Smooth muscle cell of the brain vasculature (primary cell): ENCODE measurements around the gene MED12L.

Experiments used
- DNase-seq: peaks from one replicate; pipeline ENCODE4 v3.0.0-alpha.2; 2012; ENCODE audit warnings: low read depth, low spot score

The MED12L gene

DNA sequence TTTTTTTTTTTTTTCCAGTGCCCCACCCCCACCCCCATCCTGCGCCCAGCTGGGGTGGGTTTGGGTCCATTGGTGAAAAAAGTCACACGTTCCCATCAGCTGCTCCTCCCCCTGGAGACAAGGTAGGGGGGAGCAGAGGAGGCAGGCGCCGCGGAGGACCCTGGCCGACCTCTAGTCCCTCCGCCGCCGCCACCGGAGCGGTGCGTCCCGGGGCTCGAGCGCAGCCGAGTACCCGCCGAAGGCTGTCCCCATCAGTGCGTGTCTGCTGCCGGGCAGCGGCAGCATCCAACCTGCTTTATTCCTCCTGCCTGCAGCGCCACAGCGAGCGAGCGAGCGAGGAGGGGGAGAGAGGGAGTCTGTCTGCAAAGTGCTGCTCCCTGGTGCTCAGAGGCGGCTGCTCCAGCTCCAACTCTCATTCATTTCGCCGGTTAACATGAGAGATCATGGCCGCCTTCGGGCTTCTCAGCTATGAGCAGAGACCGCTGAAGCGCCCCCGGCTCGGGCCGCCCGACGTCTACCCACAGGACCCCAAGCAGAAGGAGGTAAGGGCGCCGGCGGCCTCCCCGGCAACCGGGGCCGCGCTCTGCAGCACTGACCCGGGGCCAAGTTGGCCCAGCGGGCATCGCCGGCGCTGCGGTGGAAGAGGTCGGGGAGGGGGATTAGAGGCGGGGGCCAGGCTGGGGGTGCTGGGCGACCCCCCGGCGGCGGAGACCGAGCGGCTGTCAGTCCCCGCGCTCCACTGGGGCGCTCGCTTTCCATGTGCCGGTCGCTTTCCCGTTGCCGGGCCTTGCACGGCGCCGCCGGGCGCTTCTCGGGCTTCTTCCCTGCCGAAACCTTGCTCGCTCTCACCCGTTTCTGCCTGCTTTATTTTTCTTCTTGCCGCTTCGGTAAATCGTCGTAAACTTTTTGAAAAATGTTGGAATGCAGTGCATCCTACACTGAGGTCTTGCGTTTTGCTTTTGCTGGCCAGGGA lies 1.3 kb downstream of the MED12L start:
- peak; percentile 62 for DNase-seq

DNA sequence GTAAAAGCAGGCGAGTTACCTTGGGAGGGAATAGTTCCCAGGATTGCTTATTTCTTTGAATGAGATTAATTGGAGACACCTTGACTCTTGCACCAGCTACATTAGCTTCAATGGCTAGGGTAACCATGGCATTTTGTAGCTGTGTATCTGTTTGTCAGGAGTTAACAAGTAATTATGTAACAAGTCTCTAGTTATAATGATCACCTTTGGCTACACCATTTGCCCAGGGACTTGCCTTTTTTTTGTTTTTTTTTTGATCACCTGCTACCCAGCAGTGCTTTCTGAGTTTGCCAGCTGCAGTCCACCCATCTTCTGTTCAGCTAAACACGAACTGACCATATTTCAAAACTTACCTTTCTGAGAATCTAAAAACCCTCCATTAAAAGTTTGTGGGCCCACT lies 2.2 kb downstream of the MED12L start:
- DNase-seq, result no peak

DNA sequence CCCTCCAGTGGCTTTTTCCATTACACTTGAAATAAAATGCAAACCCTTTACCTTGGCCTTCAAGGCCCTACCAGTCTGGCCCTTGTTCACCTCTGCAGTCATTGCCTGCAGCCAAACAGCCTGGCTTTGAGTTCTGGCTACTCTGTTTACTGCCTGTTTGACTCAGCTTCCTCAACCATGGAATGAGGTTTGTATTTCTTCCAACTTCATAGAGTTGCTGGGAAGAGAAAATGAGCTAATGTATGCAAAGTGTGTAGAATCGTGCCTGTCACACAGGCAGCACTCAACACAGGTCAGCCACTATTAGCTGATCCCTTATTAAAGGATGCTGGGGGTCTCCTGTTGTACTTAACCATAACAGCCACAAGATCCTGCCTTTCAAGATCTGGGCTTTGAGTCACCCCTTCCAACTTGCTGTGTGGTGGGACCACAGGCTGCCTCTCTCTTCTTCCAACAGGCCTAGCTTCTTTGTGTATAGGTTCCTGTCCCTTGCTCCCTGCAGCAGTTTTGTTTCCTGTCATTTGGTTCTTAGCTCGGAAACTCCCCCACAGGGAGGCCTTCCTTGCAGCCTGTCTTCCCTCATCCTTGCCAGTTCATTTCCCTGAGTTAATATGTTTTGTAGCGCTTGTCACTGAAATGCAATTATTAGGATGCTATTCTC lies 6.4 kb downstream of the MED12L start:
- no peak for DNase-seq

DNA sequence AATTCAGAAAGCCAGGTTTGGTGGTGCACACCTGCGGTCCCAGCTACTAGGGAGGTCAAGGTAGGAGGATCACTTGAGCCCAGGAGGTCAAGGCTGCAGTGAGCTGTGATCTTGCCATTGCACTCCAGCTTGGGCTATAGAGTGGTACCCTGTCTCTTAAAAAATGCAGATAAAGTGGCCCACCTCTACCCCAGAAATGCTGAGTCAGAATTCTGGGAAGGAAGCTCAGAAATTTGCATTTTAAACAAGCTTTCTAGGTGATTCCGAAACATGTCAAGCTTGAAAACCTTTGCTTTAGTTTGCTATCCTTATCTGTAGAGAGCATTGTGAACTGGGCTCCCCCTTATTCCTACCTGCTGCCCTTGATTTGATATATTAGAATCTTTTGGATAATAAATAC lies 7.7 kb downstream of the MED12L start:
- no peak for DNase-seq

DNA sequence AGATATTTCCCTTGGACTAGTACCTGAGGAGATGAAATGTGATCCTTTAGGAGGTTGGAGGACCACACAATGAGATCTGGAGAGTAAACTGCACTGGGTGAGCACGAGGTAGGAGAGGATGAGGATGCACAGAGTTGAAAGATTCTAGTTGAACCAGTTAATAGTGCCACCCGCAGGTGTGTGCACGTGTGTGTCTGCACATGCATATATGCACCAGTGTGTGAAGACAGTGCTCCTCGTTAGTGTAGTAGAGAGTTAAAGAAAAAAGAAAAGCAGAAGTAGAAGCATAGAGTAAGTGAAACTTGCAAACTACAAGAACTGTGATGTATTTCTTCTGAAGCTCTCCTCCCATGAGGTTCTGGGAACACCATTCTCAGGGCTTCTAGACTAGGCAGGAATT lies 8.4 kb downstream of the MED12L start:
- no peak for DNase-seq

DNA sequence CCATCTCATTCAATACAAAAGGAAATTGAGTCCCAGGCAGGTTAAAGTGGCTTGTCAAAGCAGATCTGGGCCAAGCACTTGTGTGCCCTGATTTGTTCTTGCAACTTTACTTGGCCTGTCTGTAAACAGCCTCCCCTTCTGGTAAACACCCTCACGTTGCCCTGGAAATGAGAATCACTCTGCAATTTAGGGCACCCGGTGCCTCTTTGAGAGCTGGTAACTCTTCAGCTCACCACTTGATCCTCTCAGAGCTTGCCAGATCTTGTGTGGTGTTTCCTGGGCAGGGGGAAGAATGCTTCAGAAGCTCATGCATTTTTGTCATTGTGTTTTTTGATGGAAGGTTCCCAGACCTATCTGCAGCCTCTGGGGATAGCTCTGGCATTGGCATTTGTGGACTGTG lies 11.3 kb downstream of the MED12L start:
- no peak for DNase-seq

DNA sequence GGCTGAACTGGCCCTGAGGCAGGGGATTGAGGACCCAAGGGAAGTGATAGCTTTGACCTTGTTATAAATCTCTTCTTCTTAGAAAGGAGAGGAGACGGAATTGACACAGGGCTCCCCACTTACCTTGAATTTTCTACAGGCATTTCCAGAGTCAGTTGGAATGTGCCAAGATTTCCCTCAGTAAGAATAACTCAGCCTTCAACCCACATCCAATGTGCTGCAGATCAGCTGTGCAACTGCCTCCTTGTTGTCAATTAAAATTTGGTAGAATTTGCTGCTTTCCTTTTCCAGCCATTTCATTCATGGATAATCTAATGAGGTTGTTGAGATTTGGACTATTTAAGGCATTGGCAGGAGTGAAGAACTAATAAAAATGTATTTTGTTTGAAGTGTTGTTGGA lies 14.6 kb downstream of the MED12L start:
- no peak for DNase-seq

DNA sequence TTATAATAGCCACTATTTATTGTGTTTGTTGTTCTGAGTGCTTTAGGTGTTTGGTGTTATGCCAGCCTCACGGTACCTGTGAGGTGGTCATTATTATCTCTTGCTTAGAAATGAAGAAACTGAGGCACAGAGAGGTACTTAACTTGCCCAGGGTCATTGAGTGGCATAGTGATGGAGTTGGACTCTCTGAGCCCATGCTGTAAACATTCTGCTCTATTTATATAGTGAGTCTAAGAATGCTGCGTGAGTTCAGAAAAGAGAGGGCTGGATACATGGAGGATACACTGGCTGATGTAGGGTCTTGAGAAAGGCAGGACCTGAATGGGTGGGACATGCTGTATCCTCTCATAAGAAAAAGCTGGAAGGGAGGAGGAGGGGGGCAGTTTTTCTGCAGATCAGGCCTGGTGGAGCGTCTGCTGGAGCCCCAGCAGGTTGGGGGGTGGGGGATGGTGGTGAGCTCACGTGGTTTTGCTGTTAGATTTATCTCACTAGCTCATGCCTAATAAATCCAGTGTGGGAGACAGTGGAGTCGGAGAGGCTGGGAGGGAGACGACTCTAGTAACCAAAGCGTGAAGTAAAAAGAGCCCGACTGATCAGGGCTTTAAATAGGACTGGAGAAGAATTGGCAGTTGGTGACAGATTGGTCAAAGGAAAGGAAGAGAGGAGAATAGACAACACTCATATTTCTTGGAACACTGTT lies 16.0 kb downstream of the MED12L start:
- DNase-seq, result no peak

DNA sequence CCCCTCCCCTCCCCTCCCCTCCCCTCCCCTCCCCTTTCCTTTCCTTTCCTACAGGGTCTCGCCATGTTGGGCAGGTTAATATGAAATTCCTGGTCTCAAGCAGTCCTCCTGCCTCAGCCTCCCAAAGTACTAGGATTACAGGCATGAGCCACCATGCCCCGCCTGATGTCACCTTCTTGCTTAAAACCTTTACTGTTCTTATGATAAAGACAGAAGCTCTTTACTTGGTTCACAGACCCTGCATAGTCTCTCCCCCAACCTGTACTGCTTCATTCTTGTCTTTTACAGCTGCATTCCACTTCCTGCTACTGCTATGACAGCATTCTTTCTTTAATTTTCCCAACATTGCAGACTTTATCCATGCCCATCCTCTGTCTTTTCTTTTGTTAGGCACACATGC lies 20.8 kb downstream of the MED12L start:
- no peak for DNase-seq

DNA sequence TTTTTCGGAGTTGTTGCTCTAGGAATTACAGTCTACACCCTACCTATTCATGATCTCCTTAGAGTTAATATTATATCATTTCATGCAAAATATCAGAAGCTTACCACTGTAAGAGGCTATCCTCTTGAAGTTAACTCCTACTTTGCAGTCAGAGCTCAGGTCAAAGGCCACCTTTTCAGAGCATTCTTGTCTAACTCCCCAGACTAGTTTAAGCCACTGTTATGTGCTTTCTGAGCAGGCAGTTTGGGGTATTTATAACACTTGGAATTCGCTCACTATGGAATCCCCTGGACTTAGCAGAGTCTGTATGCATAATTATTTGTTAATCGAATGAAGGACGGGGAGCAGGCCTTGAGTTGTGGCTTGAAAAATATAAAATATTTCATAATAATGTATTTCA lies 21.7 kb downstream of the MED12L start:
- no peak for DNase-seq

DNA sequence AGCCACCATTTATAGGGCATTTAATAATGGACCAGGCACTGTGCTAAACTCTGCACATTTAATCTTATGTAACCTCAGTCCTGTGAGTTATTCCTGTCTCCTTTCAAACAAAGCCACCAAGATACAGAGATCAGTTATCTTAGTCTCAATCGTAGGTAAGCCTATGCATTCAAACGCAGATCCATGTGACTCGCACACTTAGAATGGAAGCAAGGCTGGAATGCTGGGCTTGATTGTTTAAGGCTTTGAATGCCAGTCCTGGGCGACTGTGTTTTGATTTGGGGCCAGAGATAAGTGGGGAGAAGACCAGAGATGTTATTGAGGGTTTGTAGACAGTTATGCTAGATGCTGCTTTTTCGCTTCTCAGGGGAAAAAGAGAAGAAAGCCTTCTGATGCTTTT lies 22.2 kb downstream of the MED12L start:
- no peak for DNase-seq

DNA sequence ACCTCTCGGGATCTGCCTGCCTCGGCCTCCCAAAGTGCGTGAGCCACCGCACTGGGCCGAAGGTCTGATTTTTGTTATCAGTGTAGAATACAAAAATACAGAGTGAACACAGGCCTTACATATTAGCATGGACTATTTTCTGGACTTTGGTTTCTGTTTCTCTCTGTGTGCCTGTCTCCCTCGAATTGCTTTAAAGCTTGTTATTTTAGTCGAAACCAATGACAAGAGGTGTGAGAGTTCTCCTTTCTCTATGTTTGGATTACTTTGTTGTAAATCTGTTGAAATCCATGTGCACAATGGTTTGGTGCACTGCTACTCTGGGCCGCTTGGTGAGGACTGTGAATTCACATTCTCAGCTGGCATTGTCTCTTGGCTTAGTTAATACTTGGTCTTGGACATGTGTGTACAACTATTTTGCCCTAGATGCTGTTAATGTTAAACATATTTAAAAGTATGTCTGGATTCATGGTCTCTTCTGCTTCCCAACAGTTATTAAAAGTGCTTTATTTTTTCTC lies 23.9 kb downstream of the MED12L start:
- no peak for DNase-seq

DNA sequence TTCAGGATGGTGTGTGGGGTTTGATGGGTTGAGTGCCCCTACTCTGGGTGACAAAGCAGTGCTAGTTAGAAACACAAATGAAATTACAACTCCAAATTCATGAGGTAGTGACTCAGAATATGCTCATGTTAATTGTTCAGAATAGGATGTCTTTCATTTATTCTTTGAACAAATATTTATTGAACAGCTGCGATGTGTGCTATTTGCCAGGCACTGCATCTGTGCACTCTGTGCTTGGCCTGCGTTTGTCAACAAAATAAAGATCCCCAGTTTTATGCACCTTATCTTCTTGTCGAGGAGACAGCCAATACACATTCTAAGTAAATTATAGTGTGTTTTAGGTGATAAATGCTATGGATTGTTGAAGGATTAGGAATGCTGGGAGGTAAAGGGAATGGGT lies 27.3 kb downstream of the MED12L start:
- DNase-seq, result no peak

DNA sequence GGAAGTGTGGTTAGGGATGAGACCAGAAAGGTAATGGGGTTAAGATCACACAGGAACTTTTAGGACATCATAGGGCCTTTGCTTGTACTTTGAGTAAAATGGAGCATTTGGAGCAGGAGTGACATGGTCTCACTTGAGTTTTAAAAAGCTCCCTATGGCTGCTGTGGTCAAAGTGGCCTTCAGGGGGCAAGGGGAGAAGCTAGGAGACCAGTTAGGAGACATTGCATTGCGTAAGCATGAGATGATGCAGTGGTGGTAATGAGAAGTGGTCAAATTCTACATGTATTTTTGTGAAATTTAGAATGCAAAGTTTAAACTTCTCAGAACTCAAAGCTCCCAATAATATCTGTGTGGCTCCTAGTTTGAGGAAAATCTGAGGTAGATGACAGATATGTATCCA lies 27.9 kb downstream of the MED12L start:
- no peak for DNase-seq

DNA sequence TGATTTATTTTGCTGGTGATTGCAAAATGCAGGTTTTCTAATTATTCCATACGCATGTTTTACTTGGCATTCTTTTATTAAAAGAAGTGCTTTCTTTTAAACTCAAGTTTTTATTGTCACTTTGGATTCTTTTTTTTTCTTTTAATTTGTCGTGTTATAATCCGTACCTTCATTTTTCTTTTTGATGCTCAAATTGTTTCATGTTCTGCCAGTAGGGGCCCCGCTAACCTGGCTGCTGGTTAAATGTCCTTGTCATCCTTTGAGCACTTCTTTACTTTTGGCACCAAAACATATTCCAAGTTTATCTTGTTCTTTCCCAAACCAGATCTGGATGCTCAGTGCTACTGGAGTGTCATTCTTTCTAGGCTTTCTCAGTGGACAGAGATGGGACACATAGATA lies 31.6 kb downstream of the MED12L start:
- DNase-seq, result no peak

DNA sequence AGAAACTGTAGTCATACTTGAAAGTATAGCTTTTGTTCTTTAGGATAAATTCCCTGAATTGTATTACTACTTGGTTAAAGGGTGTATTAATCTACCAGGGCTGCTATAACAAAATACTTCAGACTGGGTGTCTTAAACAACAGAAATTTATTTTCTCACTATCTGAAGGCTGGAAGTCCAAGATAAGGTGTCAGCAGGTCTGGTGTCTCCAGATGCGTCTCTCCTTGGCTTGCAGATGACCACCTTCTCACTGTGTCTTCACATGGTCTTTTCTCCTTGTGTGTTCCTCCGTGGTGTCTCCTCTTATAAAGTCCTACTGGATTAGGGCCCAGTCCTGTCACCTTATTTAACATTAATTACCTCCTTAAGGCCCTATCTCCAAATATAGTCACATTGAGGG lies 33.7 kb downstream of the MED12L start:
- no peak for DNase-seq

DNA sequence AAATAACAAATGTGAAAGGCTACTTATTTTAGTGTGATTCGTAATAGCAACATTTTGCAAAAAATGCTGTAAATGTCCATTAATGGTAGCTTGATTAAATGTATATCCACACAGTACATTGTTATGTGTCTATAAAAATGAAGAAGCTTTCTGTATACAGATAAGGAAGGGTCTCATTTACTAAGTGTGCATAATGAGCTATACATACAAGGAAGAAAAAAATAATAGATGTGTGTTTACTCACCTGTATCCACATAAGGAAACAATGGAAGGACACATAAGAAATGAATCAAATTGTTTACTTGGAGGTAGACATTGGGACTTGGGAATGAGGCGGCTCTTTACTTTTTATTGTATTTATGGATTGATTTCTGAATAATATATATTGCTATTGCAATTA lies 34.9 kb downstream of the MED12L start:
- no peak for DNase-seq

DNA sequence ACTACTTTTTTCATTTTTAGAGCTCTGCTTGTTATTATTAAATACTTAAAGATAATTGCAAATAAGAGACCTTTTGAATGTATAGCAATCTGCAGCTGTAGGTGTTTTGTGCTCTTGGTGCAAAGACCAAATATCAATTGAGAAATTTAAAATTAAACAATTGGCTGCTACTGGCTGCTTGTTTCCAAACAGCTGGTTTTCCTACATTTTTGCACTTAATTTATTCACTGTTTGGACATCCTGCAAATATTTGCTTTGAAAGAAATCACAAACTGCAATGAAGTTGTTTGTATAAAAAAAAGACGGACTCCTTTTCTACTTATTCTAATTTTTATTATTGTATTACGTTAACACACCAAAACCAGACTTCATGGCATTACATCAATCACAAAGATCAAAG lies 35.6 kb downstream of the MED12L start:
- no peak for DNase-seq

DNA sequence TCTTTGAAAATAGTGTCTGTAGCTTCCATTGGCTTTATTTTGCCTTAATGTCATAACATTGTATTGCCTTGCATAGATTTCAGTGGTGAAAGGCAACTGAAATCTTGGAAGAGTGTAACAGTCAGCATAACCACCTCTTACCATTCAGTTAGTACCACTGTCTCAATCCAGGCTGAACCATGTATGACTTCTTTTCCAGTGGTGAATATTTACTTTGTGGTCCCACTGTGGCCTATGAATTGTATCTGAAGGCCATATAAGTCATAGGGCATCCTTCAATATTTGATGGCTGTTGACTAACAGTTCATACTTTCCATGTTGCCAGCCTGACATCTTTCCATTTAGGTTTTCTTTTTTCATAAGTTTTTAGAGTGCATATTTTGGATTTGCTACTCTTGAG lies 38.4 kb downstream of the MED12L start:
- DNase-seq, result no peak

DNA sequence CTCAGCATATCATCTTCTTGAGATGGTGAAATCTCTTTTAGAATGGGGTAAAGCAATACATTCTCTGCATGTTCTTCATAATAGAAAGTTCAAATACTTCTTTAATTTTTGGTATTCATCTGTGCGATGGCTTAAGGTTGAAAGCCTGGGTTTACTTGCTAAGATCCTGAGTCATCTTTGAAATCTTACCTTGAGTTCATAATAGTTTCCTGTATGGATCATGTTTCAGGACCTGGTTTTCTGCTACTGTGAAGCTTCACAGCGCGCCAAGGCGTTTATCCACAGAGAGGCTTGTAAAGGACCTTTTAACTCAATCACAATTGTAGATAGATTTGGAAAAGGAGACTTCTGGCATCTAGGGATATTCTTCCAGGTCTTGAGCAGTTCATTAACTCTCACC lies 39.0 kb downstream of the MED12L start:
- DNase-seq, result no peak

DNA sequence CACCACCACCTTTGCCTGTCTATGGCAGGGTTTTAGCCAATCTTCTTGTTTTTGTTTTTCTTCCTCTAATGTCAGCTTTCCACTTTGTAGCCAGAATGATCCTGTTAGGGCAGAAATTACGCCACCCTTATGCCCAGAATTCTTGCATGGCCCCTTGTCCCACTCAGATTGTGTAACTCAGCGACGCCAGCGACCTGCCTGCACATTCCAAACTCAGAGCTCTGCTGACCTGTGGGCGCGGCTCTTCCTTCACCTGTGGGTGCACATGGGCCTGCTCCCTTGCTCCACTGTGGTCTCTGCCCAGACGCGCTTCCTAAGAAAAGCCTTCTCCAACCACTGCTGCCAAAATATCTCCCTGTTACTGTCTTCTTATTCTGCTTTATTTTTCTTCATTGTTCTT lies 45.0 kb downstream of the MED12L start:
- no peak for DNase-seq

DNA sequence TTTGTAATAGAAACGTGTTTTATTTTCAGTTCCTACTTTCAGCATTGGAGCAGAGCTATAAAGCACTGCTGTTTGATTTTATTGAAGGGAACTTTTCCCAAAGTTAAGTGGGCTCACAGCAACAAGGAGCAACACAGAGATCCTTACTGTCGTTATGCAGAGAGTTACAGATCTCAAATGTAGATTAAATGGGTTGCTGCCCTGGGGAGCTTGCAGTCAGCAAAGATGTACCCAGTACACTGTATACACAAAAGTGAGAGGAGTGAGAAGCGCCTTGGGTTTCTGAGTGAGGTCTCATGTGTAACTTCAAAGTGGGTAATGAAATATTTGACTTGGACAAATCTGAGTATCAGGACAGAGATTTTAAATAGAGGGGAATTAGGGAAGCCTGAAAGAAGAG lies 47.7 kb downstream of the MED12L start:
- no peak for DNase-seq
